Activated T-cell treated with anti-CD3 and anti-CD28 coated beads for 48 hours (primary cell): ENCODE measurements around the gene ITSN1.
"Not testable (repeated sequence)": the region's sequence is repeated elsewhere in the genome, so short reads cannot be mapped to it uniquely, and the experiment has no call there.

ENCODE experiments used
- DNase-seq: peaks from one replicate; pipeline ENCODE4 v3.0.0-alpha.2; 2020; ENCODE audit warnings: low read depth

ITSN1 gene

DNA sequence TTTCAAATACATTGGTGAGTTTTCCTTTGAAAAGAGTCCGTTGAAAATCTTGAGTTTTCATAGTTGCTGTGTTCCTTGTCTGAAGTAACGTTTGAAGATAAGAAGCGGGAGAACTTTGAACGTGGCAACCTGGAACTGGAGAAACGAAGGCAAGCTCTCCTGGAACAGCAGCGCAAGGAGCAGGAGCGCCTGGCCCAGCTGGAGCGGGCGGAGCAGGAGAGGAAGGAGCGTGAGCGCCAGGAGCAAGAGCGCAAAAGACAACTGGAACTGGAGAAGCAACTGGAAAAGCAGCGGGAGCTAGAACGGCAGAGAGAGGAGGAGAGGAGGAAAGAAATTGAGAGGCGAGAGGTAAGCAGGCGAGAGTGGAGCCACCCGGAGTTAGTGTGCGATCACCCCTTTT lies 129.7 kb downstream of the ITSN1 start:
- DNase-seq, result no peak

DNA sequence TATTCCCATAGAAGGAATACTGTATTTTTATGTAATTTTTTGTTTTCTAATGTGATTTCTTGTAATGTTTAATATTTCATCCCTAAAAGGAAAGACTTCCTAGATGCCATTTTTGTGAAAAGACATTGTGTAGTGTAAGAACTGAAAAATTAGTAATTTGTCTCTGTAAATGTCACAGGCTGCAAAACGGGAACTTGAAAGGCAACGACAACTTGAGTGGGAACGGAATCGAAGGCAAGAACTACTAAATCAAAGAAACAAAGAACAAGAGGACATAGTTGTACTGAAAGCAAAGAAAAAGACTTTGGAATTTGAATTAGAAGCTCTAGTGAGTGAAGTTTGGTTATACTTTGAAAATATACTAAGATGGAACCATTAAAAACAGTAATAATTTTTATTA lies 132.2 kb downstream of the ITSN1 start:
- DNase-seq, result no peak

- no peak for DNase-seq
Measured at GRCh38 chr21:33775100-33775828, 133.0 kb downstream of the ITSN1 start.

DNA sequence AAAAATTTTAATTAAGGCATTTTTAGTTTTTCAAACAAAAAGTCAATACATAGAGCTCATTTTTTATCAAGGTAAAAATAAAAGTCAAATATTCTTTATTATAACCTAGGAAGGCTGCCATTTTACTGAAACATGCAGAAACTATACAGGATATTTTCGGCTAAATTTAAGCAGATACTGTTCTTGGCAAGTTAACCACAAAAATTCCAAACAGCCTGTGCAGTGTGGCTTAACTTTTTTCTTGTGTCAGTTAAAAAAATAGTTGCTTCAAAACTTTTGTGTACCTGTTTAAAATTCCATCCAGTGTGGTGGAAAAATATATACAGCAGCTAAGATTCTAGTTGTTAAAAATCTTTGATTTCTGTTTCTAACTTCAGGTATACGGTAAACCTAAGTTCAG lies 138.3 kb downstream of the ITSN1 start:
- no peak for DNase-seq

- no peak for DNase-seq
Measured at GRCh38 chr21:33781121-33781520, 138.8 kb downstream of the ITSN1 start.

DNA sequence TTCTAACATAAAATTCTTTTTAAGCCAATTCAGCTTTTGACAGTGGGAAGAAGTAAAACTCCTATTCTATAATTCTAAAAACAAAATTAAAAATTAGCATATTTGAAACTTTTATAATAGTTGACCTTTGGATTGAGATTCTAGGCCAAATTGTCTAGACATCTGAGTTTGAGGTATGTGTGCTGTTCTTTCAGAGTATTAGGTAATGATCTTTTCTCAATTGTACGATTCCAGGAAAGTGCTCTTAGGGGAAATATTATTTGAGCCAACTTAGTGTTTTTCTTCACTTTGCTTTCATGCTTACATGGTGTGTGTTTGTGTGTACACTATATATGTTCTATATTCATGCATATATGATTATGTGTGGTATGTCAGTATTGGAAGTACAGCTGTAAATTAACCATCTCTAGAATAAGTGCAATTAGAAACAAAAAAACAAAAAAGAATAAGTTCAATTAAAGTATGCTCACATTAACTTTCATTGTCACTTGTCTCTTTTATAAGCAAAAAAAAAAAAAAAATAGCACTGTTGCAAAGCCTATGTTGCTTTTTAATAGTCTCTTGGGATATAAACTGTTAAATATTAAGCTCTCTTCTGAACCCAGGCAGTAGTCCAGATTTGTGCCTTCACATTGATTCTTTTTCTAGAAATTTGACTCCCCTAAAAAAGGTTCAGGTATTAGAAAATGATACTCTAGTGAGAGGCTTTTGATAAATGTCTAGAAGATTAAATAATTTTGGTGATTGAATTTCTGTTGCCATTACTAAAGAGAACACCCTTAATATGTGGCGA lies 141.1 kb downstream of the ITSN1 start:
- no peak for DNase-seq

- no peak for DNase-seq
Measured at GRCh38 chr21:33787431-33787830, 145.1 kb downstream of the ITSN1 start.

GRCh38 chr21:33788438-33788837 lies 146.1 kb downstream of the ITSN1 start:
- not testable (repeated sequence) for DNase-seq

DNA sequence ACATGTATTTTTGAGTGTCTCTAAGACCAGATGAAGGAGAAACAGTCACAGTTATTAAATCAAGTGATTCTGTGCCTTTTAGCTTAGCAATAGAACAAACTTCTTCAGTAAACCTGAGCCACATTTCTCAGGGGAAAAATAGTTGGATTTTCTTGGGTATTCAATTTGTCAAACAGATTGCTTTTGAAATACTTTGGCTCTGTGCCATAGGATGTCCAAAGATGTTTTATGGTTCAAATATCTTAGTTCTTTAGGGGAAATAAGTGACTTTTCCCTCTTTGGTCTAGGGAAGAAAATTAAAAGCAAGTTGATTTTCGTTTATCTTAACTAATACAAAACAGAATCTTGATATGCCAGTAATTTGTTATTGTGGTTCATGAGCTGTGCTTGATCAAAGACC lies 147.4 kb downstream of the ITSN1 start:
- DNase-seq, result no peak

- DNase-seq, result no peak
Measured at GRCh38 chr21:33791073-33791472, 148.8 kb downstream of the ITSN1 start.

GRCh38 chr21:33794596-33794995 lies 152.3 kb downstream of the ITSN1 start:
- no peak for DNase-seq

DNA sequence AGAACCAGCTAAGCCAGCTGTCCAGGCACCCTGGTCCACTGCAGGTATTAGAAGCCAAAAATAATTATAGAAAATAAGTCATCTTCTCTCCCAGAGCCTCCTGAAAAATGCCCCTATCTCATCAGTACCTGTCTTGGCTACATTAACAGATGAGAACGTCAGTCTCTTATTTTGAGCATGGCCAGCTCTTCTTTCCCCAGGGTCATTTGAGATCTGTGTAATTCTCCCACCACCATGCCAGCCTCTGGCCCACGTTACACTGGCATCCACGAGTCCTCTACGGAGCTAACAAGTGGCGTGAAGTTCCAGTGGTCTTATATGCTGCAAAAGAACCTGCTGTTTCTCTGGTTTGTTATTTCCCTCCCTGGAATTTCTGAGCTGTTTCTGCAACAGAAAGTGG lies 155.3 kb downstream of the ITSN1 start:
- DNase-seq, result no peak

- no peak for DNase-seq
Measured at GRCh38 chr21:33799378-33800090, 157.2 kb downstream of the ITSN1 start.

- DNase-seq, result no peak
Measured at GRCh38 chr21:33800753-33801423, 158.6 kb downstream of the ITSN1 start.

DNA sequence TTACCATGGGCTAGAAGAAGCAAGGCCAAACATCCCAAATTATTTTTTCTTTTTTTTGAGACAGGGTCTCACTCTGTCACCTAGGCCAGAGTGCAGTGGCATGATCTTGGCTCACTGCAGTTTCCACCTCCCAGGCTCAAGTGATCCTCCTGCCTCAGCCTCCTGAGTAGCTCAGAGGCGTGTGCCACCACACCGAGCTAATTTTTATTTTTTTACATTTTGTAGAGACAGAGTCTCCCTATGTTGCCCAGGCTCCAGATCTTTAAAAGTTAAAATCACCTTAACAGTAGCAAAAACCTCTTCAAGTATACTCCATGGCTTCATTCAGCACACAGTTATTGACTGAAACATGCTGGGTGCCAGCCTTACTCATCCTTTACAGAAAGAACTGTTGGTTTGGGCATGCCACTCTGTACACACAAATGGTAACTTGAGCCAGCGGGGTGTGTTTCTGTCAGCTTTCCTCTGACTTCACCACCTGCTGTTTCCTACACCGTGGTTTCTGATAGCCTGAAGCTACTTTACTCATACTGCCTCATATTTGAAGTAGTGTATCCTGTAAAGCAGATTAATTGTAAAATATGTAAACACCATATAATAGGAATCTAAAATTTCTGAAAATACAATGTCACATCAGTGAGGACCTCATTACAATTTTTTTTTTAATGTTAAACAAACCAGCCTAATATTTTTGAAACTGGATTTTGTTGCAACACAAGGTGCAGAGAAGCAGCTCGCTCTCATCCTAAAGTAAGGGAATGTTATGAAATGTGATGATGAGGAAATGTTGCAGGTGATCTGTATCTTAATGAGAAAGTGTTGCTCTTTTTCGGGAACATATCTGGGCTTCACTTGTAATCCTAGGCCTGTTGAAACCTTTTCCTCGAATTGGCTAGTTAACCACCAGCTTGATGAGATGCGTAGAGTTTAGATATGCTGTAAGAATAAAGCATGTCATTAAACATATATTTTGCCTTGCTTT lies 159.4 kb downstream of the ITSN1 start:
- no peak for DNase-seq

- DNase-seq, result no peak
Measured at GRCh38 chr21:33802481-33802880, 160.2 kb downstream of the ITSN1 start.

- no peak for DNase-seq
Measured at GRCh38 chr21:33808715-33809367, 166.5 kb downstream of the ITSN1 start.

- DNase-seq, result no peak
Measured at GRCh38 chr21:33810766-33811165, 168.5 kb downstream of the ITSN1 start.

- DNase-seq, result no peak
Measured at GRCh38 chr21:33811167-33812010, 169.1 kb downstream of the ITSN1 start.
